A673 (cell line): ENCODE data around the gene FBXL7.

ENCODE experiments used
- EZH2 ChIP-seq: fragments of 200-600 bp; sonication (generic); IDR thresholded peaks from 2 replicates; pipeline ENCODE4 v1.6.1; 2017; ENCODE audit warnings: borderline replicate concordance, low read depth, mild to moderate bottlenecking, mixed read lengths, antibody characterized with exemption, low read length; ENCODE audit not compliant: poor library complexity, severe bottlenecking
- TF ChIP-seq, protein P1 (sequence below): fragments of 300-800, 200-600 bp; sonication (generic); conservative IDR thresholded peaks from 2 replicates; pipeline ENCODE4 v1.5.1; 2017; ENCODE audit warnings: low read depth, mild to moderate bottlenecking, antibody characterized with exemption, low read length, moderate library complexity, mixed read lengths

DNA sequence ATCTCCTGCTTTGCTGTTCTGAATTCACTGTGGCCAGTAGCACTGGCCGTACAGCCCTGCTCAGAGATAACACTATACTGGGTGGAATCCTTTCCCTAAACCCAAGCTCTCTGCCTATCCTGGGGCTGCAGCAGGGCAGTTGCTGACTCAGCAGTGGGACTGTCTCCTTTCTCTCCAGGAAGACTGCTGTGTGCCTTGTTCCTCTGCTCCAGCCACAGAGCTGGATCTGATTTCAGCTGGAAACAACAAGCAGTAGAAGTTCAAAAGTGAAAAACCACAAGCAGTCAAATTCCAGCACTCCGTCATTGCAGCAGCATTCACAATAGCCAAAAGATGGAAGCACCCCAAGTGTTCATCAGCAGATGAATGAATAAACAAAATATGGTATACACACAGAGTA, 105.0 kb downstream of the FBXL7 start:
- TF ChIP-seq, protein P1, sequence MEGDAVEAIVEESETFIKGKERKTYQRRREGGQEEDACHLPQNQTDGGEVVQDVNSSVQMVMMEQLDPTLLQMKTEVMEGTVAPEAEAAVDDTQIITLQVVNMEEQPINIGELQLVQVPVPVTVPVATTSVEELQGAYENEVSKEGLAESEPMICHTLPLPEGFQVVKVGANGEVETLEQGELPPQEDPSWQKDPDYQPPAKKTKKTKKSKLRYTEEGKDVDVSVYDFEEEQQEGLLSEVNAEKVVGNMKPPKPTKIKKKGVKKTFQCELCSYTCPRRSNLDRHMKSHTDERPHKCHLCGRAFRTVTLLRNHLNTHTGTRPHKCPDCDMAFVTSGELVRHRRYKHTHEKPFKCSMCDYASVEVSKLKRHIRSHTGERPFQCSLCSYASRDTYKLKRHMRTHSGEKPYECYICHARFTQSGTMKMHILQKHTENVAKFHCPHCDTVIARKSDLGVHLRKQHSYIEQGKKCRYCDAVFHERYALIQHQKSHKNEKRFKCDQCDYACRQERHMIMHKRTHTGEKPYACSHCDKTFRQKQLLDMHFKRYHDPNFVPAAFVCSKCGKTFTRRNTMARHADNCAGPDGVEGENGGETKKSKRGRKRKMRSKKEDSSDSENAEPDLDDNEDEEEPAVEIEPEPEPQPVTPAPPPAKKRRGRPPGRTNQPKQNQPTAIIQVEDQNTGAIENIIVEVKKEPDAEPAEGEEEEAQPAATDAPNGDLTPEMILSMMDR: no peak
- TF ChIP-seq EZH2: no peak
